HEK293 (cell line): Measurements from ENCODE around the gene CD48.

ENCODE experiments used
- CTCF ChIA-PET: fragments of 350-600 bp; formaldehyde crosslinking; extraction: SDS; loops from one replicate; lab custom pipeline; 2021; ENCODE audit warnings: antibody characterized with exemption; lab: Yijun Ruan, JAX
- POLR2A ChIA-PET: fragments of 300-600 bp; formaldehyde crosslinking; extraction: SDS; loops from one replicate; lab custom pipeline; 2020; ENCODE audit warnings: antibody characterized with exemption, inconsistent platforms; lab: Yijun Ruan, JAX
- H3K27ac ChIP-seq: fragments of 200-500 bp; sonication (Bioruptor generic); 2 replicates; pipeline ENCODE4 v1.5.1; 2014; ENCODE audit warnings: low read depth, low read length, control low read depth, inconsistent platforms; ENCODE audit errors: extremely low read depth
- H3K36me3 ChIP-seq, 2 experiments: fragments of 200-500 bp in 1 of 2; sonication (Bioruptor generic) in 1 of 2; 1 replicate in 1 of 2; 2 replicates in 1 of 2; pipeline ENCODE4 v1.5.1; 2014 to 2017; ENCODE audit warnings: inconsistent platforms in 2 of 2, low read length in 2 of 2; ENCODE audit not compliant: control insufficient read depth in 2 of 2, insufficient read depth in 1 of 2
- H3K4me1 ChIP-seq: fragments of 200-500 bp; sonication (Bioruptor generic); 2 replicates; pipeline ENCODE4 v1.5.1; 2014; ENCODE audit warnings: mild to moderate bottlenecking, low read length, inconsistent platforms; ENCODE audit not compliant: control insufficient read depth, insufficient read depth
- H3K4me3 ChIP-seq: 2 replicates; pipeline ENCODE4 v1.5.1; 2011; ENCODE audit warnings: low read depth, mild to moderate bottlenecking, control low read depth, low read length, moderate library complexity
- H3K9me3 ChIP-seq: fragments of 200-500 bp; sonication (Bioruptor generic); 2 replicates; pipeline ENCODE4 v1.5.1; 2014; ENCODE audit warnings: low read depth, low read length, inconsistent platforms; ENCODE audit not compliant: control insufficient read depth, insufficient read depth
- ATF2 ChIP-seq: fragments of 450-650 bp; formaldehyde crosslinking; IDR thresholded peaks from 2 replicates; pipeline ENCODE4 v1.5.1; 2016; ENCODE audit warnings: missing biosample characterization, missing genetic modification characterization, low read depth
- GLI4 ChIP-seq: fragments of 450-650 bp; formaldehyde crosslinking; IDR thresholded peaks from 2 replicates; pipeline ENCODE4 v1.5.1; 2016; ENCODE audit warnings: missing biosample characterization, missing genetic modification characterization
- KLF16 ChIP-seq: fragments of 450-650 bp; formaldehyde crosslinking; IDR thresholded peaks from 2 replicates; pipeline ENCODE4 v1.5.1; 2017; ENCODE audit warnings: missing biosample characterization, missing genetic modification characterization
- KLF8 ChIP-seq: fragments of 450-650 bp; formaldehyde crosslinking; IDR thresholded peaks from 2 replicates; pipeline ENCODE4 v1.5.1; 2016; ENCODE audit warnings: missing biosample characterization, missing genetic modification characterization
- MZF1 ChIP-seq: fragments of 450-650 bp; formaldehyde crosslinking; IDR thresholded peaks from 2 replicates; pipeline ENCODE4 v1.5.1; 2017; ENCODE audit warnings: missing biosample characterization, missing genetic modification characterization, borderline replicate concordance
- PRDM10 ChIP-seq: fragments of 450-650 bp; formaldehyde crosslinking; IDR thresholded peaks from 2 replicates; pipeline ENCODE4 v1.5.1; 2016; ENCODE audit warnings: missing biosample characterization, missing genetic modification characterization
- SP7 ChIP-seq: fragments of 450-650 bp; formaldehyde crosslinking; IDR thresholded peaks from 2 replicates; pipeline ENCODE4 v1.5.1; 2016; ENCODE audit warnings: missing biosample characterization, missing genetic modification characterization
- ZBTB8A ChIP-seq: fragments of 450-650 bp; formaldehyde crosslinking; IDR thresholded peaks from 2 replicates; pipeline ENCODE4 v1.5.1; 2016; ENCODE audit warnings: missing biosample characterization, missing genetic modification characterization
- ZEB2 ChIP-seq: fragments of 450-650 bp; formaldehyde crosslinking; IDR thresholded peaks from 2 replicates; pipeline ENCODE4 v1.5.1; 2016; ENCODE audit warnings: missing biosample characterization, missing genetic modification characterization
- ZNF112 ChIP-seq: fragments of 450-650 bp; formaldehyde crosslinking; IDR thresholded peaks from 2 replicates; pipeline ENCODE4 v1.5.0; 2017; ENCODE audit warnings: missing biosample characterization, missing genetic modification characterization
- ZNF169 ChIP-seq: fragments of 450-650 bp; formaldehyde crosslinking; IDR thresholded peaks from 2 replicates; pipeline ENCODE4 v1.5.1; 2016; ENCODE audit warnings: missing biosample characterization, missing genetic modification characterization
- ZNF211 ChIP-seq: fragments of 450-650 bp; formaldehyde crosslinking; IDR thresholded peaks from 2 replicates; pipeline ENCODE4 v1.5.1; 2016; ENCODE audit warnings: low read depth, missing biosample characterization, missing genetic modification characterization
- ZNF223 ChIP-seq: fragments of 450-650 bp; formaldehyde crosslinking; IDR thresholded peaks from 2 replicates; pipeline ENCODE4 v1.5.1; 2016; ENCODE audit warnings: missing biosample characterization, missing genetic modification characterization
- ZNF398 ChIP-seq: fragments of 450-650 bp; formaldehyde crosslinking; IDR thresholded peaks from 2 replicates; pipeline ENCODE4 v1.5.1; 2017; ENCODE audit warnings: missing biosample characterization, missing genetic modification characterization
- ZNF449 ChIP-seq: fragments of 450-650 bp; formaldehyde crosslinking; IDR thresholded peaks from 2 replicates; pipeline ENCODE4 v1.5.1; 2017; ENCODE audit warnings: missing biosample characterization, mild to moderate bottlenecking, missing genetic modification characterization, moderate library complexity
- ZNF473 ChIP-seq: fragments of 450-650 bp; formaldehyde crosslinking; IDR thresholded peaks from 2 replicates; pipeline ENCODE4 v1.5.1; 2017; ENCODE audit warnings: missing biosample characterization, missing genetic modification characterization
- ZNF521 ChIP-seq: fragments of 450-650 bp; formaldehyde crosslinking; IDR thresholded peaks from 2 replicates; pipeline ENCODE4 v1.5.1; 2017; ENCODE audit warnings: missing biosample characterization, mild to moderate bottlenecking, missing genetic modification characterization
- ZNF560 ChIP-seq: fragments of 450-650 bp; formaldehyde crosslinking; IDR thresholded peaks from 2 replicates; pipeline ENCODE4 v1.5.1; 2017; ENCODE audit warnings: missing biosample characterization, missing genetic modification characterization, borderline replicate concordance
- ZNF768 ChIP-seq: fragments of 450-650 bp; formaldehyde crosslinking; IDR thresholded peaks from 2 replicates; pipeline ENCODE4 v1.5.1; 2018; ENCODE audit warnings: missing biosample characterization, mild to moderate bottlenecking, missing genetic modification characterization
- ZNF830 ChIP-seq: fragments of 450-650 bp; IDR thresholded peaks from 2 replicates; pipeline ENCODE4 v1.5.0; 2018; ENCODE audit warnings: missing biosample characterization, missing genetic modification characterization, low read depth, mild to moderate bottlenecking, moderate library complexity

CD48 gene

GRCh38 chr1:160755461-160755860 lies 43.8 kb upstream of the CD48 start:
- ChIA-PET POLR2A (no interaction called here), CTCF (interaction anchor here (1.1 to 1.6 kb wide), 3 partner anchors 8 to 22 kb away, joined by 3 to 6 read pairs (median 4); no protein-coding TSS in a partner anchor)
- H3K27ac ChIP-seq, result no peak overlapping the region
- no peak overlapping the region for H3K4me3 ChIP-seq
- TF ChIP-seq ZNF112 (tag by site-specific recombination) (no peak), ATF2 (tag by site-specific recombination) (0 out of 2 replicates have a peak, but pooled peaks have one; percentile 41), ZNF449 (no peak), SP7 (no peak), ZNF768 (tag by site-specific recombination) (no peak), ZNF521 (no peak)
- H3K9me3 ChIP-seq, result no peaks in the 10 kb centered on the region
- H3K36me3 ChIP-seq, result no peaks in the 10 kb centered on the region
- H3K4me1 ChIP-seq, result peaks cover 8% of the 10 kb centered on the region; the same call in 1 of the 2 replicates

GRCh38 chr1:160753594-160753993 lies 42.0 kb upstream of the CD48 start:
- TF ChIP-seq KLF16 (tag by site-specific recombination) (no peak), PRDM10 (0 out of 2 replicates have a peak, but pooled peaks have one; percentile 14), ZNF560 (tag by site-specific recombination) (no peak)
- TF ChIP-seq, all 188 proteins: peak for 1
- H3K9me3 ChIP-seq, result no peaks in the 10 kb centered on the region
- H3K27ac ChIP-seq, result no peak overlapping the region
- ChIA-PET POLR2A (no interaction called here), CTCF (interaction anchor here (0.8 to 1.3 kb wide), 2 partner anchors 24 to 30 kb away, joined by 3 to 5 read pairs; no protein-coding TSS in a partner anchor)
- H3K36me3 ChIP-seq, result no peaks in the 10 kb centered on the region
- peaks cover 8% of the 10 kb centered on the region; the same call in 1 of the 2 replicates for H3K4me1 ChIP-seq
- H3K4me3 ChIP-seq, result no peak overlapping the region

- no peak overlapping the region for H3K27ac ChIP-seq
- H3K9me3 ChIP-seq, result no peaks in the 10 kb centered on the region
- ChIA-PET CTCF (interaction anchor here (0.6 to 0.8 kb wide), 2 partner anchors 29 to 356 kb away, joined by 4 to 5 read pairs; no protein-coding TSS in a partner anchor), POLR2A (no interaction called here)
- H3K4me3 ChIP-seq, result no peak overlapping the region
- TF ChIP-seq MZF1 (peak; percentile 64; the same call in 1 of the 2 replicates), ZBTB8A (tag by site-specific recombination) (no peak)
- peaks cover 8% of the 10 kb centered on the region; the same call in 1 of the 2 replicates for H3K4me1 ChIP-seq
- no peaks in the 10 kb centered on the region for H3K36me3 ChIP-seq
Observed at GRCh38 chr1:160752924-160753323, 41.3 kb upstream of the CD48 start.

- POLR2A ChIA-PET, result no interaction called here
- no peak overlapping the region for H3K27ac ChIP-seq
- CTCF ChIA-PET, result no interaction called here
- peaks cover 8% of the 10 kb centered on the region; the same call in 1 of the 2 replicates for H3K4me1 ChIP-seq
- H3K4me3 ChIP-seq, result no peak overlapping the region
- no peaks in the 10 kb centered on the region for H3K9me3 ChIP-seq
- H3K36me3 ChIP-seq, result no peaks in the 10 kb centered on the region
- TF ChIP-seq ZNF169 (tag by site-specific recombination) (no peak), ZNF560 (tag by site-specific recombination) (no peak), KLF8 (tag by site-specific recombination) (no peak), ZEB2 (no peak), ZNF473 (tag by site-specific recombination) (no peak), ZNF830 (tag by site-specific recombination) (no peak), GLI4 (tag by site-specific recombination) (no peak), ZNF398 (no peak), ZNF211 (no peak), ZNF223 (tag by site-specific recombination) (no peak), ZNF112 (tag by site-specific recombination) (no peak)
Observed at GRCh38 chr1:160752406-160752805, 40.8 kb upstream of the CD48 start.
